IMR-90 (cell line): ENCODE results near the gene TNKS2. TPM values are rescaled to one million over a fixed set of nuclear protein-coding genes. Genes with fewer than 3 reads are reported as not detected.

Experiments used
- ATAC-seq: fragments of 200-7000 bp; cut with Tn5 transposase; 2 replicates; pipeline ENCODE4 v1.9.1; 2020; ENCODE audit warnings: low read depth, mild to moderate bottlenecking, moderate library complexity
- BruUV-seq: library from RNA; stranded (reverse); fragments of 400-500 nt; replicated peaks from 2 replicates; lab custom pipeline; 2021; lab: Mats Ljungman, UMichigan
- CTCF ChIA-PET: fragments of 300-600 bp; formaldehyde crosslinking; extraction: SDS; loops from one replicate; lab custom pipeline; 2021; ENCODE audit warnings: antibody characterized with exemption; lab: Yijun Ruan, JAX
- POLR2A ChIA-PET: fragments of 300-600 bp; sonication (Branson Sonifier 250); formaldehyde crosslinking; loops from one replicate; lab custom pipeline; 2022; ENCODE audit warnings: antibody characterized with exemption; ENCODE audit not compliant: unreplicated experiment; lab: Charles Lee
- DNase-seq: peaks from one replicate; pipeline ENCODE4 v3.0.0; 2013
- H2AFZ ChIP-seq: replicated peaks from 2 replicates; pipeline ENCODE3; 2013; ENCODE audit warnings: low read length, mild to moderate bottlenecking; ENCODE audit not compliant: poor library complexity
- H2AK5ac ChIP-seq: 2 replicates; pipeline ENCODE4 v1.6.1; 2013; ENCODE audit warnings: low read depth, low read length, inconsistent platforms
- H2AK9ac ChIP-seq: replicated peaks from 2 replicates; pipeline ENCODE3; 2013; ENCODE audit warnings: mild to moderate bottlenecking, low read depth, low read length, moderate library complexity; ENCODE audit not compliant: poor library complexity
- H2BK120ac ChIP-seq: 2 replicates; pipeline ENCODE4 v1.6.1; 2013; ENCODE audit warnings: low read depth, low read length, inconsistent platforms
- H2BK15ac ChIP-seq: 3 replicates; pipeline ENCODE4 v1.6.1; 2013; ENCODE audit warnings: low read depth, low read length, inconsistent platforms
- H2BK20ac ChIP-seq: 2 replicates; pipeline ENCODE4 v1.6.1; 2013; ENCODE audit warnings: low read depth, mild to moderate bottlenecking, inconsistent platforms, low read length, moderate library complexity
- H2BK5ac ChIP-seq: 2 replicates; pipeline ENCODE4 v1.6.1; 2013; ENCODE audit warnings: mild to moderate bottlenecking, low read depth, low read length, inconsistent platforms; ENCODE audit not compliant: poor library complexity, severe bottlenecking
- H3K14ac ChIP-seq: replicated peaks from 2 replicates; pipeline ENCODE4 v1.6.1; 2013; ENCODE audit warnings: low read depth, low read length, inconsistent platforms
- H3K18ac ChIP-seq: 2 replicates; pipeline ENCODE4 v1.6.1; 2013; ENCODE audit warnings: low read depth, low read length, control low read depth
- H3K23ac ChIP-seq: 2 replicates; pipeline ENCODE4 v1.6.1; 2013; ENCODE audit warnings: low read depth, low read length, inconsistent platforms
- H3K27ac ChIP-seq: 2 replicates; pipeline ENCODE4 v1.5.1; 2013; ENCODE audit warnings: mild to moderate bottlenecking, control low read depth, low read length; ENCODE audit not compliant: insufficient read depth
- H3K27me3 ChIP-seq: 2 replicates; pipeline ENCODE4 v1.6.1; 2013; ENCODE audit warnings: low read length; ENCODE audit not compliant: control insufficient read depth, insufficient read depth
- H3K36me3 ChIP-seq: 2 replicates; pipeline ENCODE4 v1.6.1; 2013; ENCODE audit warnings: low read length, mixed read lengths; ENCODE audit not compliant: control insufficient read depth, insufficient read depth
- H3K4ac ChIP-seq: 2 replicates; pipeline ENCODE4 v1.6.1; 2013; ENCODE audit warnings: low read depth, low read length, inconsistent platforms
- H3K4me1 ChIP-seq: 2 replicates; pipeline ENCODE4 v1.6.1; 2013; ENCODE audit warnings: low read length, mixed read lengths; ENCODE audit not compliant: control insufficient read depth, insufficient read depth
- H3K4me2 ChIP-seq: 2 replicates; pipeline ENCODE4 v1.6.1; 2013; ENCODE audit warnings: low read depth, mild to moderate bottlenecking, control low read depth, low read length, moderate library complexity
- H3K4me3 ChIP-seq: 2 replicates; pipeline ENCODE4 v1.5.1; 2013; ENCODE audit warnings: low read depth, mild to moderate bottlenecking, control low read depth, low read length, moderate library complexity; ENCODE audit not compliant: insufficient read depth
- H3K56ac ChIP-seq: 2 replicates; pipeline ENCODE4 v1.6.1; 2013; ENCODE audit warnings: low read length, inconsistent platforms; ENCODE audit not compliant: insufficient read depth; ENCODE audit errors: extremely low read depth
- H3K79me1 ChIP-seq, 2 experiments: 2 replicates each; pipeline ENCODE4 v1.6.1; 2013; ENCODE audit warnings: low read length in 2 of 2, inconsistent platforms in 1 of 2, low read depth in 1 of 2
- H3K9ac ChIP-seq: 2 replicates; pipeline ENCODE4 v1.6.1; 2013; ENCODE audit warnings: low read depth, low read length, control low read depth
- H3K9me1 ChIP-seq: 2 replicates; pipeline ENCODE4 v1.6.1; 2013; ENCODE audit warnings: low read length, inconsistent platforms; ENCODE audit not compliant: insufficient read depth
- H3K9me3 ChIP-seq: 2 replicates; pipeline ENCODE4 v1.6.1; 2013; ENCODE audit warnings: low read length; ENCODE audit not compliant: control insufficient read depth, insufficient read depth
- H4K20me1 ChIP-seq: 2 replicates; pipeline ENCODE4 v1.6.1; 2013; ENCODE audit warnings: low read length, inconsistent platforms; ENCODE audit not compliant: insufficient read depth
- H4K5ac ChIP-seq: 2 replicates; pipeline ENCODE4 v1.6.1; 2013; ENCODE audit warnings: mild to moderate bottlenecking, low read depth, low read length, control low read depth
- H4K8ac ChIP-seq, 2 experiments: 2 replicates each; pipeline ENCODE4 v1.6.1; 2013; ENCODE audit warnings: low read depth in 2 of 2, low read length in 2 of 2, control low read depth in 1 of 2, inconsistent platforms in 1 of 2
- H4K91ac ChIP-seq: 2 replicates; pipeline ENCODE4 v1.6.1; 2013; ENCODE audit warnings: low read depth, low read length, inconsistent platforms; ENCODE audit not compliant: insufficient read depth
- BHLHE40 ChIP-seq: fragments of 150-350 bp; IDR thresholded peaks from 2 replicates; pipeline ENCODE4 v1.6.1; 2016; ENCODE audit warnings: mild to moderate bottlenecking, low read depth, low read length
- CEBPB ChIP-seq: IDR thresholded peaks from 2 replicates; pipeline ENCODE4 v1.6.1; 2012; ENCODE audit warnings: low read depth, low read length, improper control_type of control experiment
- CHD1 ChIP-seq: IDR thresholded peaks from 2 replicates; pipeline ENCODE4 v1.6.1; 2012; ENCODE audit warnings: low read depth, low read length, improper control_type of control experiment
- CTCF ChIP-seq: conservative IDR thresholded peaks from 2 replicates; pipeline ENCODE4 v1.5.1; 2012; ENCODE audit warnings: mild to moderate bottlenecking, low read depth, low read length, improper control_type of control experiment
- ELK1 ChIP-seq: fragments of 150-350 bp; IDR thresholded peaks from 2 replicates; pipeline ENCODE4 v1.6.1; 2016; ENCODE audit warnings: low read depth, mild to moderate bottlenecking, low read length, moderate library complexity, borderline replicate concordance
- FOS ChIP-seq: fragments of 150-350 bp; IDR thresholded peaks from 2 replicates; pipeline ENCODE4 v1.6.1; 2016; ENCODE audit warnings: low read depth, low read length
- MAFK ChIP-seq: IDR thresholded peaks from 2 replicates; pipeline ENCODE4 v1.6.1; 2012; ENCODE audit warnings: low read depth, low read length, improper control_type of control experiment
- MAZ ChIP-seq: IDR thresholded peaks from 2 replicates; pipeline ENCODE4 v1.6.1; 2012; ENCODE audit warnings: low read depth, mild to moderate bottlenecking, low read length, improper control_type of control experiment, moderate library complexity, borderline replicate concordance
- MXI1 ChIP-seq: IDR thresholded peaks from 2 replicates; pipeline ENCODE4 v1.6.1; 2012; ENCODE audit warnings: low read depth, mild to moderate bottlenecking, low read length, moderate library complexity, borderline replicate concordance
- NFE2L2 ChIP-seq: fragments of 150-350 bp; IDR thresholded peaks from 2 replicates; pipeline ENCODE4 v1.6.1; 2016; ENCODE audit warnings: low read depth, mild to moderate bottlenecking, low read length
- POLR2A ChIP-seq: IDR thresholded peaks from 2 replicates; pipeline ENCODE4 v1.6.1; 2012; ENCODE audit warnings: mild to moderate bottlenecking, low read depth, low read length
- RAD21 ChIP-seq: IDR thresholded peaks from 2 replicates; pipeline ENCODE4 v1.6.1; 2012; ENCODE audit warnings: low read length, improper control_type of control experiment
- RCOR1 ChIP-seq: IDR thresholded peaks from 2 replicates; pipeline ENCODE4 v1.6.1; 2012; ENCODE audit warnings: mild to moderate bottlenecking, low read length, improper control_type of control experiment; ENCODE audit not compliant: insufficient replicate concordance
- RFX5 ChIP-seq: IDR thresholded peaks from 2 replicates; pipeline ENCODE4 v1.8.0; 2012; ENCODE audit warnings: low read depth, mild to moderate bottlenecking, low read length, moderate library complexity
- SMC3 ChIP-seq: fragments of 150-350 bp; IDR thresholded peaks from 2 replicates; pipeline ENCODE4 v1.6.1; 2016; ENCODE audit warnings: low read depth, mild to moderate bottlenecking, antibody characterized with exemption, low read length, moderate library complexity
- USF2 ChIP-seq: fragments of 150-350 bp; IDR thresholded peaks from 2 replicates; pipeline ENCODE4 v1.6.1; 2017; ENCODE audit warnings: mild to moderate bottlenecking, antibody characterized with exemption, low read length, low read depth
- WGBS, 2 experiments: methylation state at CpG; one replicate each; pipeline versions ENCODE4 v1.1.5 to v1.1.7; 2013; ENCODE audit warnings: missing lambda C conversion rate in 2 of 2; ENCODE audit not compliant: insufficient read length in 1 of 2; ENCODE audit errors: extremely low coverage in 2 of 2; 5-methylcytosine and 5-hydroxymethylcytosine counted together
- dilution Hi-C: fragments of 300-500 bp; cut with HindIII; formaldehyde crosslinking; loops from one replicate; pipeline ENCODE4 v1.14.3; 2018; ENCODE audit warnings: low sequenced_read_pairs; ENCODE audit not compliant: unreplicated experiment
- in situ Hi-C: fragments of 300-500 bp; cut with MboI; formaldehyde crosslinking; loops from 3 replicates; pipeline ENCODE4 v1.14.3; 2019; ENCODE audit warnings: low sequenced_read_pairs, inconsistent platforms, mixed read lengths
- intact Hi-C: fragments of 100-400 bp; cut with micrococcal nuclease; formaldehyde crosslinking; loops from 2 replicates; pipeline ENCODE4 v1.10.0; 2022
- polyA plus RNA-seq, 3 experiments: library from polyadenylated mRNA; depleted of rRNA; stranded (reverse); fragments of >200 nt; gene quantifications; 2 replicates each; pipeline ENCODE4 v1.2.3, GENCODE V29; 2012; ENCODE audit warnings: low replicate concordance in 1 of 3
- total RNA-seq: library from RNA; depleted of rRNA; stranded (reverse); fragments of >200 nt; gene quantifications from 2 replicates; pipeline ENCODE4 v1.2.3, GENCODE V29; 2012

The TNKS2 gene
- total and polyA plus RNA-seq, 2 of the 4 experiments (the other 2 are of a cell fraction): 17.0 to 41.4 TPM

GRCh38 chr10:91864099-91864498, 65.9 kb downstream of the TNKS2 start:
- ATAC-seq: no peak; the same call in 1 of the 2 replicates
- Histone ChIP-seq H2AK5ac (no peak overlapping the region), H3K14ac (no peak overlapping the region), H2BK120ac (no peak overlapping the region), H3K23ac (no peak overlapping the region), H3K4me3 (no peak overlapping the region), H3K27ac (no peak overlapping the region), H3K36me3 (peaks cover 5% of the 10 kb centered on the region), H3K4me1 (peaks cover 4% of the 10 kb centered on the region), H3K18ac (no peak overlapping the region), H4K91ac (no peak overlapping the region), H3K9me1 (no peaks in the 10 kb centered on the region; the same call in 1 of the 2 replicates), H3K56ac (no peak overlapping the region), H2AK9ac (no peak overlapping the region), H3K27me3 (no peaks in the 10 kb centered on the region), H4K8ac (no peak overlapping the region), H4K20me1 (no peaks in the 10 kb centered on the region), H2BK20ac (no peak overlapping the region), H2AFZ (no peak overlapping the region), H2BK5ac (peak overlapping the region; percentile 13), H3K4ac (no peak overlapping the region), H3K9ac (no peak overlapping the region), H4K5ac (no peak overlapping the region), H2BK15ac (no peak overlapping the region), H3K9me3 (no peaks in the 10 kb centered on the region), H3K4me2 (no peak overlapping the region), H3K79me1 (no peaks in the 10 kb centered on the region)
- in situ Hi-C loops: no loop called here
- 20% methylated on average over 1 of the region's 2 CpGs; no CpG with 5 or more reads in 1 of the 2 experiments for WGBS, 2 experiments
- DNase-seq: no peak
- ChIA-PET POLR2A (no interaction called here), CTCF (no interaction called here)
- intact Hi-C loops: loop anchor here (2.0 to 10.0 kb wide), 3 partner anchors 37 to 101 kb away; partner anchors contain the start of gene FGFBP3
- TF ChIP-seq POLR2A: no peak
- no peak for TF ChIP-seq CHD1
- no peak for TF ChIP-seq MAZ
- TF ChIP-seq RAD21: no peak
- TF ChIP-seq ELK1: no peak
- TF ChIP-seq NFE2L2: no peak
- TF ChIP-seq BHLHE40: no peak
- no peak for TF ChIP-seq SMC3
- no peak for TF ChIP-seq RCOR1
- TF ChIP-seq MXI1: no peak
- TF ChIP-seq CEBPB: no peak
- TF ChIP-seq RFX5: no peak
- TF ChIP-seq FOS: no peak
- TF ChIP-seq USF2: no peak
- TF ChIP-seq MAFK: no peak
- TF ChIP-seq CTCF: no peak
- dilution Hi-C loops: no loop called here
- BruUV-seq: TSS peak; percentile 69
